ENCODE measurements around the gene CARD11. TPM values are rescaled to one million over a fixed set of nuclear protein-coding genes. Genes with fewer than 3 reads are reported as not detected.

Gene CARD11
- total and polyA plus RNA-seq, 8 donors, result 0.31 to 6.2 (median 1.5) TPM

GRCh38 chr7:2956526-2957368, 86.9 kb downstream of the CARD11 start:
- WGBS, 2 donors, result 71 to 74% methylated on average over 12 of the region's 12 CpGs
- Histone ChIP-seq H3K27me3 (no peaks in the 10 kb centered on the region), H3K9me3 (no peaks in the 10 kb centered on the region), H3K36me3 (no peaks in the 10 kb centered on the region), H3K27ac (no peak overlapping the region), H3K4me1 (no peaks in the 10 kb centered on the region), H3K4me3 (no peak overlapping the region)
- peak in 2 of 4 donors; percentile 42 to 56 for ATAC-seq
- TF ChIP-seq, protein P1, sequence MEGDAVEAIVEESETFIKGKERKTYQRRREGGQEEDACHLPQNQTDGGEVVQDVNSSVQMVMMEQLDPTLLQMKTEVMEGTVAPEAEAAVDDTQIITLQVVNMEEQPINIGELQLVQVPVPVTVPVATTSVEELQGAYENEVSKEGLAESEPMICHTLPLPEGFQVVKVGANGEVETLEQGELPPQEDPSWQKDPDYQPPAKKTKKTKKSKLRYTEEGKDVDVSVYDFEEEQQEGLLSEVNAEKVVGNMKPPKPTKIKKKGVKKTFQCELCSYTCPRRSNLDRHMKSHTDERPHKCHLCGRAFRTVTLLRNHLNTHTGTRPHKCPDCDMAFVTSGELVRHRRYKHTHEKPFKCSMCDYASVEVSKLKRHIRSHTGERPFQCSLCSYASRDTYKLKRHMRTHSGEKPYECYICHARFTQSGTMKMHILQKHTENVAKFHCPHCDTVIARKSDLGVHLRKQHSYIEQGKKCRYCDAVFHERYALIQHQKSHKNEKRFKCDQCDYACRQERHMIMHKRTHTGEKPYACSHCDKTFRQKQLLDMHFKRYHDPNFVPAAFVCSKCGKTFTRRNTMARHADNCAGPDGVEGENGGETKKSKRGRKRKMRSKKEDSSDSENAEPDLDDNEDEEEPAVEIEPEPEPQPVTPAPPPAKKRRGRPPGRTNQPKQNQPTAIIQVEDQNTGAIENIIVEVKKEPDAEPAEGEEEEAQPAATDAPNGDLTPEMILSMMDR (IDR thresholded peaks at IDR 0.05), result no peak
- intact Hi-C loops (cut with DNase I), result no loop called here
- DNase-seq, result peak in 1 of 6 donors; percentile 13
- FAIRE-seq, result no peak

GRCh38 chr7:2956076-2956475, 87.6 kb downstream of the CARD11 start:
- no peak for FAIRE-seq
- H3K4me3 ChIP-seq, result no peak overlapping the region
- 87 to 93% methylated on average over 6 of the region's 6 CpGs for WGBS, 2 donors
- H3K9me3 ChIP-seq, result no peaks in the 10 kb centered on the region
- ATAC-seq, result no peak
- H3K36me3 ChIP-seq, result no peaks in the 10 kb centered on the region
- no peaks in the 10 kb centered on the region for H3K4me1 ChIP-seq
- intact Hi-C loops (cut with DNase I), result no loop called here
- no peak for DNase-seq
- TF ChIP-seq, protein P1 (IDR thresholded peaks at IDR 0.05), result no peak
- H3K27me3 ChIP-seq, result no peaks in the 10 kb centered on the region
- no peak overlapping the region for H3K27ac ChIP-seq

- Histone ChIP-seq H3K36me3 (no peaks in the 10 kb centered on the region), H3K4me3 (no peak overlapping the region), H3K27me3 (no peaks in the 10 kb centered on the region), H3K4me1 (no peaks in the 10 kb centered on the region), H3K27ac (no peak overlapping the region), H3K9me3 (no peaks in the 10 kb centered on the region)
- ATAC-seq (no peak), FAIRE-seq (no peak), DNase-seq (no peak)
- TF ChIP-seq, protein P1 (IDR thresholded peaks at IDR 0.05), result no peak
- intact Hi-C loops (cut with DNase I), result no loop called here
- 61 to 82% methylated on average over 4 of the region's 4 CpGs for WGBS, 2 donors
These were observed 88.4 kb downstream of the CARD11 start for GRCh38 chr7:2955269-2955668.

- TF ChIP-seq, protein P1 (IDR thresholded peaks at IDR 0.05), result no peak
- no peak for DNase-seq
- no peak overlapping the region for H3K27ac ChIP-seq
These were observed 89.2 kb downstream of the CARD11 start for GRCh38 chr7:2954433-2954853.

More at GRCh38 chr7:2954433-2954853, 89.2 kb downstream of the CARD11 start:
- H3K4me1 ChIP-seq, result no peaks in the 10 kb centered on the region
- H3K36me3 ChIP-seq, result no peaks in the 10 kb centered on the region
- H3K27me3 ChIP-seq, result no peaks in the 10 kb centered on the region
- WGBS, 2 donors, result 67 to 78% methylated on average over 11 of the region's 11 CpGs
- FAIRE-seq (no peak), ATAC-seq (peak in 1 of 4 donors; percentile 26)
- no peak overlapping the region for H3K4me3 ChIP-seq
- intact Hi-C loops (cut with DNase I), result no loop called here
- no peaks in the 10 kb centered on the region for H3K9me3 ChIP-seq
